ENCODE data around the gene MECR. TPM values are rescaled to one million over a fixed set of nuclear protein-coding genes. Genes with fewer than 3 reads are reported as not detected.

The MECR gene
- total RNA-seq, 1 experiment from 2014 or later, result 42.9 TPM

DNA sequence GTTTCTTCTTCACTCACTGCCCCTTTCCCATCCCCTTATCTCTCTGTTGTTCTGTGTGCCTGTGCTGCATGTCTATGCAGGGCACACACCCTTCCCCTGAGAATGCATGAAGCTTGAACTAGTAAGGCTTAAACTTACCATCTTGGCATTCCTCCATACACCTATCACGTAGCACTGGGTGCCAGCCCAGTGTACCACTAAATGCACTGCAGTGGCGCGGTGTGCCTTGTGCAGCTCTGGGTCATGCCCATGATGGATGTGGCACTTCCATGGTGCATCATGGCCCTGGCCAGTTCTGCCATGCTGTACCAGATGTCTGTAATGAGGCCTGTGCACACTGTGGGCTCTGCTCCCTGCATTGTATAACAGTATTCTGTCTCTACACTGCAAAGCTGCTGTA lies 16.3 kb upstream of the MECR start (continued):
- no peak for TF ChIP-seq TCF7L2 (IDR thresholded peaks at IDR 0.05; ENCODE audit: borderline replicate concordance, extremely low read depth, insufficient read depth, insufficient read length)
- no peak for TF ChIP-seq CBX3 (IDR thresholded peaks at IDR 0.05; ENCODE audit: low read depth)
- no peak for TF ChIP-seq SP1 (IDR thresholded peaks at IDR 0.05; ENCODE audit: low read depth)
- TF ChIP-seq EZH2 (IDR thresholded peaks at IDR 0.05), result no peak

DNA sequence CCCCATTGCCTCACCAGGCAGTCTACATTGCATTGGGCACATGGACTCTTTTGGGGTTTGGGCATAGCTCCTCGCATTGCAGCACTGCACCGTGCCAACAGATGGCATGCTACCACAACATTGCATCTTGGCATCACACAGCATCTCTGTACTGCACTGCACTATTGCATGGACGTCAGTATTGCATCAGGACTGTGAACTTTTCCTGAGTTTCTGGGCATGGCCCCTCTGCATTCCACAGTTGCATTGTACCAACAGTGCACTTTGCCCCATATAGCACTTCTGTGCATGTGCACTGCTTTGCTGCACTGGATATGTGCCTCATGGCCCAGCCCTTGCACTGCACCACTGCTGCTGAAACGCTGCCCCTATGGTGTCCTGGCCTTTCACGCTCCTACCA lies 15.1 kb upstream of the MECR start:
- ChIA-PET CTCF (interaction anchor here (0.6 to 1.2 kb wide), 4 partner anchors 11 to 866 kb away, joined by 3 to 6 read pairs (median 4); no protein-coding TSS in a partner anchor), RAD21 (ENCODE audit: low non-redundant PET in 1 of 2, low total read pairs in 2 of 2, uncharacterized antibody in 2 of 2, unreplicated experiment in 2 of 2) (no interaction called here), POLR2A (no interaction called here)
- H3K4me2 ChIP-seq (ENCODE audit: low read length), result no peak overlapping the region
- BruUV-seq (replicated peaks), result no TSS peak
- no peaks in the 10 kb centered on the region for H3K27me3 ChIP-seq (ENCODE audit: insufficient read depth, low read length)
- TF ChIP-seq, protein P1, sequence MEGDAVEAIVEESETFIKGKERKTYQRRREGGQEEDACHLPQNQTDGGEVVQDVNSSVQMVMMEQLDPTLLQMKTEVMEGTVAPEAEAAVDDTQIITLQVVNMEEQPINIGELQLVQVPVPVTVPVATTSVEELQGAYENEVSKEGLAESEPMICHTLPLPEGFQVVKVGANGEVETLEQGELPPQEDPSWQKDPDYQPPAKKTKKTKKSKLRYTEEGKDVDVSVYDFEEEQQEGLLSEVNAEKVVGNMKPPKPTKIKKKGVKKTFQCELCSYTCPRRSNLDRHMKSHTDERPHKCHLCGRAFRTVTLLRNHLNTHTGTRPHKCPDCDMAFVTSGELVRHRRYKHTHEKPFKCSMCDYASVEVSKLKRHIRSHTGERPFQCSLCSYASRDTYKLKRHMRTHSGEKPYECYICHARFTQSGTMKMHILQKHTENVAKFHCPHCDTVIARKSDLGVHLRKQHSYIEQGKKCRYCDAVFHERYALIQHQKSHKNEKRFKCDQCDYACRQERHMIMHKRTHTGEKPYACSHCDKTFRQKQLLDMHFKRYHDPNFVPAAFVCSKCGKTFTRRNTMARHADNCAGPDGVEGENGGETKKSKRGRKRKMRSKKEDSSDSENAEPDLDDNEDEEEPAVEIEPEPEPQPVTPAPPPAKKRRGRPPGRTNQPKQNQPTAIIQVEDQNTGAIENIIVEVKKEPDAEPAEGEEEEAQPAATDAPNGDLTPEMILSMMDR (IDR thresholded peaks at IDR 0.05 in 2 of 3, conservative IDR thresholded peaks at IDR 0.05 in 1 of 3; ENCODE audit: borderline replicate concordance in 1 of 3, insufficient read depth in 1 of 3, low read depth in 2 of 3, low read length in 2 of 3), result peak; percentile 32 to 54 (median 47); a peak in 4 of 6 replicates
- peak; percentile 73 for TF ChIP-seq RAD21 (IDR thresholded peaks at IDR 0.05; ENCODE audit: low read depth)
- no peak for TF ChIP-seq EZH2 (IDR thresholded peaks at IDR 0.05)
- intact Hi-C loops (cut with micrococcal nuclease), result loop anchor here (5.0 to 10.0 kb wide), 2 partner anchors 99 to 171 kb away; no protein-coding TSS in a partner anchor
- H3K9ac ChIP-seq (ENCODE audit: low read length), result no peak overlapping the region
- no peaks in the 10 kb centered on the region for H4K20me1 ChIP-seq (ENCODE audit: insufficient read depth)
- H2AFZ ChIP-seq (ENCODE audit: low read depth, low read length, poor library complexity, severe bottlenecking), result no peak overlapping the region
- DNase-seq (ENCODE audit: low read depth, low spot score) (no peak), ATAC-seq (peak; percentile 85)
- H3K4me3 ChIP-seq (replicated peaks in 1 of 2; ENCODE audit: low read depth in 1 of 2, low read length in 2 of 2), result no peak overlapping the region
- no peaks in the 10 kb centered on the region for H3K9me2 ChIP-seq (ENCODE audit: insufficient read depth)
- no peaks in the 10 kb centered on the region for H3K36me3 ChIP-seq (ENCODE audit: control insufficient read depth in 1 of 2, insufficient read depth in 2 of 2, low read length in 2 of 2)
- peaks cover 9% of the 10 kb centered on the region; the same call in 1 of the 2 replicates for H3K79me2 ChIP-seq (ENCODE audit: insufficient read depth, low read length)
- peaks cover 0 to 5% of the 10 kb centered on the region in 2 experiments; a peak in 1 of 4 replicates for H3K4me1 ChIP-seq (ENCODE audit: control insufficient read depth in 1 of 2, insufficient read depth in 2 of 2, low read length in 2 of 2)
- H3K27ac ChIP-seq (ENCODE audit: low read depth, low read length), result no peak overlapping the region
- no peaks in the 10 kb centered on the region for H3K9me3 ChIP-seq (ENCODE audit: control insufficient read depth in 1 of 2, insufficient read depth in 1 of 2, low read depth in 1 of 2, low read length in 2 of 2)
